ENCODE measurements around the gene VN1R5.
"Not testable (repeated sequence)": the region's sequence is repeated elsewhere in the genome, so short reads cannot be mapped to it uniquely, and the experiment has no call there.

Gene VN1R5

GRCh38 chr1:247255772-247256171 is at the start of gene VN1R5:
Gene VN1R5, plus strand, starts transcription at chr1:247256072.
- not testable (repeated sequence) for DNase-seq (ENCODE audit: low read depth in 2 of 2)

DNA sequence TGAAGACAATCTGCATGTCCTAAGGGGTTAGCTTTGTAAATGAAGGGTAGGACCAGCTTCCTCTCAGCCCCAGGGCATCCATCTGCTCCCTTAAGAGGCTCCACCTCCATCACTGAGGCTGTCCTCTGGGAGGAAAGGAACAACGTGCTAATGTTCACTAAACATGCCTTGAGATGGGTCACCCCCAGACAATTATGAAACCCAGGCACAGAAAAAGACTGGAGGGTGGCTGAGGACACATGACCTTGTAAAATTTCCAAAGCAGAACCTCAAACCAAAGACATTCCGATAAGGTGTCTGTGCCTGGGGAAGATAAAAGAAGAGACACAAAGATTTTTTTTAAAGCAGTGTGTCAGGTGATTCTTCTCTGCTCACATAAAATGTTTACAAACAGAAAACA is 46.5 kb upstream of the VN1R5 start:
- no peak for DNase-seq (ENCODE audit: low read depth in 2 of 2)

GRCh38 chr1:247210062-247210375 is 45.9 kb upstream of the VN1R5 start:
- DNase-seq (ENCODE audit: low read depth in 2 of 2), result no peak

DNA sequence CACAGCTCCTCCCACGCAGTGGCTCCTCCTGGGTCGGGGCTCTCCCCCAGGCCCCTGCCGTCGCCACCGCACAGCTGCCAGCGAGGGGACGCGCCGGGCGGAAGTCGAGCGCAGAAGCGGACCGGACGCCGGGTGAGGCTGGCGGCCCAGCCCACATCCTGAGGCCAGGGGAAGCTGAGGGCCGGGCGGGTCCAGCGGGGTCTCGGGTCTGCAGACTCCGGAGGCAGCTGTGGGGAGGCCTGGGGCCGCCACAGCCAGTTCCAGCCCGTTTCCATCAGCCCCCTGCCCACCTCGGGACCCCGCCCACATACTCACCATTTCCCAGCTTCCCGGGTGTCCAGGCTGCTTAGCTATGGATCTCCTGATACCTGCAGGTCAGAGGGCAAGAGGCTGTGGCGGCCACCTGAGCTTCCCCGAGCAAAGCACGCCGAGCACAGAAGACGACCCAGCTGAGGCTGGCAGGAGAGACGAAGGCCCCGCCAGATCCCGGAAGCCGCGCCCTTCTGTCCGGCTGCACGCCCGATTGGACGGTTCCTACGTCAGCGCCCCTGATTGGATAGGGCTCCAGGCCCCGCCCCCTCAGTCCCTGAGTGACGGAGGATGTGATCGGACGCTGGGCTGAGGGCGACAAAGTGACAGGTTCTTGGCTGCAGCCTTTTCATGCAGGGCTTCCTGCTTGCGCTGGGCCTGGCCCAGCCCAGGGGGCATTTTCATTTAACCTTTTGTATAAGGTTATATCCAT is 45.3 kb upstream of the VN1R5 start:
- peak; percentile 88 to 89 for DNase-seq (ENCODE audit: low read depth in 2 of 2)

- no peak for DNase-seq (ENCODE audit: low read depth in 2 of 2)
These were observed 44.5 kb upstream of the VN1R5 start for GRCh38 chr1:247211339-247211738.

GRCh38 chr1:247212012-247212411 is 43.9 kb upstream of the VN1R5 start:
- DNase-seq (ENCODE audit: low read depth in 2 of 2), result no peak

DNA sequence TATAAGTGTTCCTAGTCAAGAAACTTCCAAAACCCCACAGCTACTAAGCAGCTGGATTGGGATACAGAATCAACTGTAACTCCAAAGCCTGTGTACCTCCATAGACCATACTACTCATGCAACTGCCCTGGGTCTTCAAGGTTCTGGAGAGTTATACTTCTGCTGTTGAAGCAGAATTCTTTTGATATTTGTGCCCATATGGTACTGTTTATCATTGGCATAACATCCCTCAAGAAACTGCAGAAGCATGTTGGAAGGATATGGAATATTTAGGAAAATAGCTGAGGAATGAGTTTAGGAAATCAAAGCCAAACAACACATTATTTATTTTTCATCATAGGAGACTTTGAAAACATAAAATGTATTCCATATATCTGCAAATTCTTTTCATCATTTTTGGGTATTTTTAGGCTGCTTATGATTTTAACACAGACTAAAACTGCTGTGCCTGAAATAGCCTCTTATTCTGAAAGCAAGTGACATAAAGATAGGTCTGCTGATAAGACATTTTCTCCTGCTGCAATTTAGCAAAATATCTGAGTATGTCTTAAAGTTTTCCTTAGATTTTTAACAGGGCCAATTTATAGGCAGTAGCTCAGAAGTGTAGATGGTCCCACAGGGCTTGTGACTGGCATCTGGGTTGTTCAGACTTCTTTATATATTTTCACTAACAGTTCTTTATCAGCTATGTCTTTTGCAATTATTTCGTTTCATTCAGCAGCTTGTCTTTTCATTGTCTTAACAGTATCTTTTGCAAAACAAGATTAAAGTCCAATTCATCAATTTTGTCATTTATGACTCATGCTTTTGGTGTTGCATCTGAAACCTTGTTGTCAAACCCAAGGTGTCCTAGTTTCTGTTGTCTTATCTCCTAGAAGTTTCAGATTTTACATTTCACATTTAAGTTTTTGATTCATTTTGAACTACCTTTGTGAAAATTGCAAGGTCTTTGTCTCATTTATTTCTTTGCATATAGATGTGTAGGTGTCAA is 43.0 kb upstream of the VN1R5 start:
- DNase-seq (ENCODE audit: low read depth in 2 of 2), result no peak

GRCh38 chr1:247216261-247216660 is 39.6 kb upstream of the VN1R5 start:
- DNase-seq (ENCODE audit: low read depth in 2 of 2), result no peak

DNA sequence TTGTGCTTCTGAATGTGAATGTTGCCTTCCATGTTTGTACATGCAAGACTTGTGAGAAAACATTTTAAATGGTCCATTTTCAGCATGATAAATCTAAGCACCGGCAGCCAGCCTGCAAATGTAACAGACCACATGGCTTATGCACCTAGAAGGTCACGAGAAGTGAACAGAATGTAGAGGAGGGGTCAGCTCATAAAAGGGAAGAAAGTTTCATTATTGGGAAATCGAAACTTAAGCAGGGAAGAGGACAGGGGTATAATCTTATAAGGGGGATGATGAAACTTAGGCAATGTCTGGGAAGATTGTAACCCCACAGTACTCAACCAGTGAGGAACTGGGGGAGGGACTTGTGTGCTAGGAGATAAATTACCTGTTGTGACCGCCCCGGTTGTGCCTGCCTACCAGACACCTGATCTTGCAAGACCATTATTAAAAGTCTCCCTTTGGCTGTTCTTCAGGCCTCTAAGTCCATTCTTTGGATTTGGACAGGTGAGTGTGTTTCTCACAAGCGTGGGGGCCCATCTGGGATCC is 37.7 kb upstream of the VN1R5 start:
- no peak for DNase-seq (ENCODE audit: low read depth in 2 of 2)

- not testable (repeated sequence) for DNase-seq (ENCODE audit: low read depth in 2 of 2)
These were observed 35.6 kb upstream of the VN1R5 start for GRCh38 chr1:247220280-247220679.

DNA sequence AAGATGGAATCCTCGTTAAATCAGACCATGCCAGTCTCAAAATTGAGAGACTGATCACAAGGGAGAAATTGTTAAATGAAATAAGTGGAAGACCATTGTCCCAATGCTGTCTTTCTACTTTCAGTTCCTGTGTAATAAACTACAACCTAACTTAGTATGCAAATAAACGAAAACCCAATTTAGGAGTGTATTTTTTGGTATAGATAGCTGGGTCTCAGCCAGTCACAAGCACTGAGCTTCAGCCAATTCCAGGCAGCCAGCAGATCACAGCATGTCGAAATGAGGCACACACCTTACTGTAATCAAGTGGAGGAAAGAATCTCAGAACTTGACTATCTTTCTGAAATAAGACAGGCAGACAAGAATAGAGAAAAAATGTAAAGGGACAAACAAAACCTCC is 33.0 kb upstream of the VN1R5 start:
- no peak for DNase-seq (ENCODE audit: low read depth in 2 of 2)

DNA sequence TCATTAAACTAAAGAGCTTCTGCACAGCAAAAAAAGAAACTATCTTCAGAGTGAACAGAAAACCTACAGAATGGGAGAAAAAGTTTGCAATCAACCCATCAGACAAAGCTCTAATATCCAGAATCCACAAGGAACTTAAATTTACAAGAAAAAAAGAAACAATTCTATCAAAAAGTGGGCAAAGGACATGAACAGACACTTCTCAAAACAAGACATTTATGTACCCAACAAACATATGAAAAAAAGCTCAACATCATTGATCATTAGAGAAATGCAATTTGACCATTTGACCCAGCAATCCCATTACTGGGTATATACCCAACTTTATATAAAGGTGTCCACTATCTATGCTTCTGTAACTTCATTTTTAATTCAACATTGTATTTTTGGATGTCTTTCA is 31.1 kb upstream of the VN1R5 start:
- DNase-seq (ENCODE audit: low read depth in 2 of 2), result no peak

DNA sequence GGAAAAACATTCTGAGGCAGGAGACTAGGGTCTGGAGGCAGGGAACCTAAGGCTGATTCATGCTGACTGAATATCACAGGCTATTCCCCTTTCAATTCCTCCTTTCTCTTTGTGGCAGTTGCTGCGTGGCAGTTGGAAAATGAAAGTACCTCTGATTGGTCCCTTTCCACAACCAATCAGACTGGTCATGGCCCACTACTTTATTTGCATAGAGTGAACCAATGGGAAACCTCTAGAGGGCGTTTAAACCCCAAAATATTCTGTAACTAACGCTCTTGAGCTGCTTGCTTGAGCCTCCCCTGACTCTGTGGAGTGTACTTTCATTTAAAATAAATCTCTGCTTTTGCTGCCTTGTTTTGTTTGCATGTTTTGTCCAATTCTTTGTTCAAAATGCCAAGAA is 27.7 kb upstream of the VN1R5 start:
- no peak for DNase-seq (ENCODE audit: low read depth in 2 of 2)

DNA sequence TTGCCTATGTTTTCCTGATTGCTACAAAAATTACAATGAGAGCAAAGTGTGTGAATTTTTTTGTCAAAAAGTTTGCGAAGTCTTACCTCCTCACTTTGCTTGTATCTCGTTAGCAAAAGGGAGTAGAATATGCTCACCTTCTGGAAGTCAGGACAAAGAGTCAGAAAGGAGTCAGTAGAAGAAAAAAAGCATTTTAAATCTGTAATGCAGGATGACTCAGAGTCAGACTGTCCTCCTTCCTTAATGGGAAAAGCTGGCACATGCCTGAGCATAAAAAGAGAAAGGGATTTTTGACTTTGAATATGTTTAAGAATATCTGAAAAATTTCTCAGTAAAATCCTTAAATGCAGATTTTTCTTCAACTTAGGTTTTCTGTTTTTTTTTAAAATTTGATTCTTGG is 14.2 kb upstream of the VN1R5 start:
- no peak for DNase-seq (ENCODE audit: low read depth in 2 of 2)

DNA sequence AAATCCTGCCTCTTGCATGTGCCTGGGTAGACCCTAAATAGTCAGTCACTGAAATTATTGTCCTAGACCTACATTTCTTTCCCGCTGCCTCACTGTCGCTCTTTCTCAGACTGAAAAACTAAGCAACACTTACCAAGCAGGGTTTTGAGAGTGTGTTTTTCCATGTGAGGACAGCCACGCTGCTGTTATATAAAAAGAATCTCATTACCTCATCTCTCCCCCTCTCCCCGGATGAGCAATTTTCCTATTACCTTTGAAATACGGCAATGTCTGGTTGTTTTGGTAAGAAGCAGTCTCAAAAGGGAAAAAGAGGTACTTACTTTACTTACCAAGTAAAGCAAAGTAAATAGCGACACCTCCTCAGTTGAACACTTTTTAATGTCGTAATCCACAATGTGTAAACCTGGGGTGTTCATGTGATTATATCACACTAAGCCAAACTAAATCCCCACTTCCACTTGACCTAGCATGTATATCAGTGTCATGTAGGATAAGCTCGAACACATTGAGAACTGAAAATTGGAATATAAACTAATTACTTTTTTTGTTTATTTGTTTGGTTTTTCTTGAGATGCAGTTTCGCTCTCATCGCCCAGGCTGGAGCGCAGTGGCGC is 12.2 kb upstream of the VN1R5 start:
- DNase-seq (ENCODE audit: low read depth in 2 of 2), result no peak

DNA sequence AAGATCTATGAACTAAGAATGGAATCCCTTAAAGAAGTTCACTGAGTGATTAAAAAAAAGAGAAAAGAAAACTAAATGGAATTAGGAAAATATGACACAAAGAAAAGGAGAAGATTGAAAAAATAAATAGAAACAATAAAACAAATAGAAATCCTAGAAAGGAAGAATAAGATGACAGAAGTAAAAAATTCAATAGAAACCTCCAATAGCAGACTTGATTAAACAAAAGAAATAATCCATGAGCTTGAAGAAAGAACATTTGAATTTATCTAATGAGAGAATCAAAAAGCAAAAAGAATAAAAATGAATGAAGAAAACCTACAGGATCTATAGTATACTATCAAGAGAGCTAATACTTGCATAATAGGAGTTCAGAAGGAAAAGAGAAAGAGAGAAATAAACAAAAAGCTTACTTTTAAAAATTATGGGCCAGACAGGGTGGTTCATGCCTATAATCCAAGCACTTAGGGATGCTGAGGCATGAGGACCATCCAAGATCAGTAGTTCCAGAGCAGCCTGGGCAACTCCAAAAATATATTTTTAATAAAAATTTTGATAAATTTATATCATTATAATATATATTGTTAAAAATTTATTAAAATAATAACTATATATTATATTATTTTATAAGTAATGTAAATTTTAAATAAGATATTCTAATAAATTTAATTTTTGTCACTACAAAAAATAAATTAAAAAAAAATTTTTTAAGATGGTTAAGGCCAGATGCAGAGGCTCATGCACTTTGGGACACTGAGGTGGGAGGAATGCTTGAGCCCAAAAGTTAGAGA is 9.4 kb upstream of the VN1R5 start:
- DNase-seq (ENCODE audit: low read depth in 2 of 2), result no peak

DNA sequence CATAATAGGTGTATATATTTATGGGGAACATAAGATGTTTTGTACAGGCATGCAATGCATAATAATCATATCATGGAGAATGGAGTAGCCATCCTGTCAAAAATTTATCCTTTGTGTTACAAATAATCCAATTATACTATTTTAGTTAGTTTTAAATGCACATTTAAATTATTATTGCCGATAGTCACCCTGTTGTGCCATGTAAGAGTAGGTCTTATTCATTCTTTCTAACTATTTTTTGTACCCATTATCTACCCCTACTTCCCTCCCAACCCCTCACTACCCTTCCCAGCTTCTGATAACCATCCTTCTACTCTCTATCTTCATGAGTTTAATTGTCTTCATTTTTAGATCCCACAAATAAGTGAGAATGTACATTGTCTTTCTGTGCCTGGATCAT is 8.3 kb upstream of the VN1R5 start:
- no peak for DNase-seq (ENCODE audit: low read depth in 2 of 2)

DNA sequence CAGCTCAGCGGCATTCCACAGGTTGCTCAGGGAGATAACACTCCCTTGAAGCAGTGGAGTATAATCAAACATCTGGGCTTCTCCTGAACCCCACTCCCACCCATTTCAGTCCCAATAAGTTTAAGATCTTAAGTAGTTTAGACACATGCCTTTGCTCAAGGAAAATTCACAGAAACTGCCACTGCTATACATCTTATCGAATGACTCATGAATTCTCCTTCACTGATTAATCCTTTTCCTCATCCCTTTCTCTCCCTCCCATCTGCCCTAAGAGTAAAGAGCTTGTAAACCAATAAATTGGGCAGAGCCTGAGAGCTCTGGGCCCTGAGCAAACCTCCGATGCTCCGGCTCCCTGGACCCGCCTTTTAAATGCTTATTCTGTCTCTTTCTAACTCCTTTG is 10.2 kb downstream of the VN1R5 start:
- no peak for DNase-seq (ENCODE audit: low read depth in 2 of 2)

- DNase-seq (ENCODE audit: low read depth in 2 of 2), result no peak
These were observed 12.6 kb downstream of the VN1R5 start for GRCh38 chr1:247268390-247269045.

GRCh38 chr1:247269133-247269532 is 13.3 kb downstream of the VN1R5 start:
- no peak for DNase-seq (ENCODE audit: low read depth in 2 of 2)

DNA sequence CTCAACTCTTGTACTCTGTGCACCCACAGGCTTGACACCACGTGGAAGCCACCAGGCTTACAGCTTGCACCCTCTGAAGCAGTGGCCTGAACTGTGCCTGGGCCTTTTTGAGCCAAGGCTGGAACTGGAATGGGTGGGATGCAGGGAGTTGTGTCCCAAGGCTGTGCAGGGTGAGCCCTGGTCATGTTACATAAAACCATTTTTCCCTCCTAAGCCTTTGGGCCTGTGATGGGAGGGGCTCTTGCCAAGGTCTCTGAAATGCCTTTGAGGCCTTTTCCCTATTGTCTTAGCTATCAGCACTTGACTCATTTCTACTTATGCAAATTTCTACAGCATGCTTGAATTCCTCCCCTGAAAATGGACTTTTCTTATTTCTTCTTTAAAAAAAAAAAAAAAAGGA is 14.1 kb downstream of the VN1R5 start:
- no peak for DNase-seq (ENCODE audit: low read depth in 2 of 2)

Data from activated CD8-positive, alpha-beta memory T cell treated with anti-CD3 and anti-CD28 coated beads for 4 hours (primary cell).